NCI-H345 treated with DMSO at 0.1 percent for 48 hours (cell line): Measurements from ENCODE around the gene YTHDF1.

Source experiments
- DNase-seq: peaks from one replicate; lab custom pipeline; 2025; ENCODE audit not compliant: unreplicated experiment; lab: John Stamatoyannopoulos, UW

The YTHDF1 gene

DNA sequence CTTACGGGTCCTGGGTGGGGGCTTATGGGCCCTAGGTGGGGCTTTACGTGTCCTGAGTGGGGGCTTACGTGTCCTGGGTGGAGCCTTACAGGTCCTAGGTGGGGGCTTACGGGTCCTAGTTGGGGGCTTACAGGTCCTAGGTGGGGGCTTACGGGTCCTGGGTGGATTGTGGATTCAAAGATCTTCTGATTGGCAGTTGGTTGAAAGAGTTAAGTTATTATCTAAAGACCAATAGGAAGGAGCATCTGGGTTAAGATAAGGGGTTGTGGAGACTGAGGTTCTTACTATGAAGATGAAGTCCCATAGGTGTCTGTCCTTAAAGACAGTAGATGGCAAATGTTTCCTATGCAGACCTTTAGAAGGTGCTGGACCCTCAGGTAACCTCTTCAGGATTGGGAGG is 11.3 kb upstream of the YTHDF1 start:
- DNase-seq = no peak

DNA sequence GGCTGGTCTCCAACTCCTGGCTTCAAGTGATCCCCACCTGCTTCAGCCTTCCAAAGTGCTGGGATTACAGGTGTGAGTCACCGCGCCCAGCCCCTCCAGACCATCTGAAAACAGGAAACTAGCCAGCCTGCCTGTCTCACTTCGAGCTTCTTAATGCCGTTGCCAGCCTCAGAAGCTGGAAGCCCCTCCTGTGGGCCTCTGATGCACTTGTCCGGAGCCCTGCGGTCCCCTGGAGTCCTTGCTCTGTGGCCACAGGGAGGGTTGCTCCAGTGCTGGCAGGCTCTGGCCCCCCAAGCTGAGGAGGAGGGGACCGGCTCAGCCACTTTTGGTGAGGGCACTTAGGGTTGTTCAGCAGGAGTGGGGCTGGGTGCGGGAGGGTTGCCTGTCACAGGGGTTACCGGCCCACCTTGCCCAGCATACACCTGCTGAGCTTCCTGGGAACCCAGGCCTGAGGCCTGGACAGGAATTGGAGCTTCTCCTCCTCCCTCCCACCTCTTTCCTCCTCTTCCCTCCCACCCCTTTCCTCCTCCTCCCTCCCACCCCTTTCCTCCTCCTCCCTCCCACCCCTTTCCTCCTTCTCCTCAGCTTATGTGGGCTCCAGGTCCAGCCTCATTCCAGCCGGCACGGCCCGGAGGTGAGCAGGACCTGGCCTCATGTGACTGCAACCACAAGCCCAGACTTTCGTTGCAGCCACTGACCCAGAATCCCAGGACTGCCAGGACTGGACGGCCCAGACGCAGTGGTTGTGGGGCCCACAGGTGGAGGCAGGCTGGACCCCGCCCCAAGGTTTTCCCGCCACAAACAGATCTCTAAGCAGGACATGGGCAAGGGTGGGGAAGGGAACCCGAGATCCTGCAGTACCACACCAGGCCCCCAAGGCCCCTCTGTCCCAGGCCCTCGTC is 10.4 kb upstream of the YTHDF1 start:
- no peak for DNase-seq

DNA sequence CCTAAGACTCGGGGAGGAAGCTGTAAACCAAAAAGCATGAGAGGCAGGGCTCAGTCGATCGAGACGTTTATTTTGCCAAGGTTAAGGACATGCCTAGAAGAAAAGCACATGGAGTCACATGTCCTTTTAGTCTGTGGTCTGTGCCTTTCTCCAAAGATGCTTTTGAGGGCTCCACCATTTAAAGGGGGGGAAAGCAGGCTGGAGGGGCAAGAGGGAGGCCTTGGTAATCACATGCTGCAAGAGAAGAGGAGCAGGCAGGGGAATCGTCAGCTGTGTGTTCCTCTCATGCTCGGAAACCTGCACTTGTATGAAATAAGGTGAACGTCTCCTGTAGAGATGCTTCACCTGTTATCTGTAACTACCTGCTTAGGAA is 9.1 kb upstream of the YTHDF1 start:
- no peak for DNase-seq

DNA sequence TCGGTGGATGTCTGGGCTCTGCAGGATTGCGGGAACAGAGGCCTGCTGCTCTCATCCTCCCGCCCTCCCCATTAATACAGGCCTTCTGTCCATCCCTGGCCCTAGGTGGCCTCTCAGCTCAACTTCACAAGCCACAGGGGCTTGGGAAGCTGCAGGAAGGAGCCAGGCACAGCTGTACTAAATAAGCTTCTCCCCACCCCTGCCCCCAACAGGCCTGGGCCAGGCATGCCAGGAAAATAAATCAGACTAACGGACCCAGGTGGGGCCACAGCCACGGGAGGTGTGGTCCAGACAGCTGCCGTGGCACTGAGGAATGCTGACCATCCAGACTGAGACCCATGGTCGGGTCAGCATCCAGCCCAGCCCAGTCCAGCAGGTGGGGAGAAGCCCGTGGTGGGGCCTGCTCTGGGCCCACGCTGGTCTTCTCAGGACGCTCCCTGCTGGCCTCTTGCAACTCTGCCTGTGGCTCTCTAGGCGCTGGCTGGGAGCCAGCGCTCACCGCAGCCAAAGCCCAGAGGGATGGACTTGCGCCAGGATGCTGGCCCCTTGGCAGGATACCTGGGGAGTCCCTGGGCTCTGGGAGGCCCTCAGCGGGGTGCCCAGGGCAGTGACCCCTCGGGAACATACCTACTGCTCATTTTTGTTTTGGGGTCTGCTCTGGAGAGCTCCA is 8.6 kb upstream of the YTHDF1 start:
- peak; percentile 42 for DNase-seq

DNA sequence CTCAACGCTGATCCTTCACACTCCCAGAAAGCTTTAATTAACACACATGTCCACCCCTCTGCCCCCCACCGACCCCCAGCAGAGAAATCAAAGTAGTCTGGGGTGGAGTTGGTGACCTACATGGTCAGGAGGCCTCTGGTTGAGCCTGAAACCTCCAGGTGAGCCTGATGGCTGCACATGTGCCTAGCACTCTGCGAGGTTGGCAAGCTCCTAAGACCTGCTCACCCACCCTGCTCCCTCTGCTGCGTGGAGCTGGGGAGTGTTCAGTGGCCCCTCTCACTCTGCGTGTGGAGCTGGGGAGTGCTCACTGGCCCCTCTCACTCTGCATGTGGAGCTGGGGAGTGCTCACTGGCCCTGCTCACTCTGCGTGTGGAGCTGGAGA is 7.9 kb upstream of the YTHDF1 start:
- no peak for DNase-seq

DNA sequence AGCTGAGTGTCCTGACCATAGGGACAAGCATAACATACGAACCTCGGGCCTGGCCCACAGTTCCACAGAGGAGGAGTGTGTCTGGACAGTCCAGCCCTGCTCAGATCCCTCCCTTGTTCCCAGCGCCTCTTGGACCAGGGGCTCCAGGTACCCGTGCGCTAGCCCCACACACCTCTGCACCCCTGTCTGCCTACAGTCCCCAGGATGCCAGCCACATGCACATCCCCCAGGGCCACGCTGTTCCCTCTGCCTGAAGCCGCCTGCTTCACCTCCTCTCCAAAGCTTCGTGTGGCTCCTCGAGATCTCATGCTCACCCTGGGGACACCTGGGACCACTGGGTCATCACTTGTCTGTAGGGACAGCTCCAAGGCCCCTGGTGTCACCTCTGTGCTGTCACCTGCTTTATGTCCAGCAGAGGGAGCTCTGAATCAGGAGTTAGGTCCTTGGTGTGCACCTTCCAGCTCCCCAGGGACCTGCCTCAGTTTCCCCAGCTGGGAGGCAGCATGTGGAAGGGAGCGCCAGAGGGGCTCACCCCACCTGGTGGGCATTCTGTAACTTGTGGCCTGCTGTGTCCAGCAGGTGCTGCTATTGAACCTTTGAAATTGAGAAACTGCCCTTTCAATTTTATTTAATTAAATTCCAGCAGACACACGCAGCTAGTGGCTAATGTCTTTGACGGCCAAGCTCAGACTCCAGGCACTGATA is 7.3 kb upstream of the YTHDF1 start:
- peak; percentile 47 for DNase-seq

DNA sequence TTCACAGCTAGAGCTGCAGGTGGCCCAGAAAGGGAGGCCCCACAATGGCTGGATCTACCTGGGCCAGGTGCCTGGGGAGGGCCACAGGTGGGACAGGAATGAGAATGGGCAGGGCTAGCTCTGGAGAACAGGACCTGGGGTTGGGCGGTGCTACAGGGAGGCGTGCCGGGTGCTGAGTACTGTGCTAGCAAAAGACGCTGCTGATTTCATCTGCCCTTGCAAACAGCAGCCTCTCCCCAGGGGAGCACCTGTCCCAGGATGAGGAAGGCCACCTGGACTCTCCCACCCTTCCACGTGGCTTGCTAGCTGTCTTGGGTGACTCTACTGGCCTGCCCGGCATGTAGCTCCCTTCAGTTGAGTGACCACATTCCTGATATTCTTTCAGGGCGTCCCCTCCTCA is 6.6 kb upstream of the YTHDF1 start:
- DNase-seq = no peak

DNA sequence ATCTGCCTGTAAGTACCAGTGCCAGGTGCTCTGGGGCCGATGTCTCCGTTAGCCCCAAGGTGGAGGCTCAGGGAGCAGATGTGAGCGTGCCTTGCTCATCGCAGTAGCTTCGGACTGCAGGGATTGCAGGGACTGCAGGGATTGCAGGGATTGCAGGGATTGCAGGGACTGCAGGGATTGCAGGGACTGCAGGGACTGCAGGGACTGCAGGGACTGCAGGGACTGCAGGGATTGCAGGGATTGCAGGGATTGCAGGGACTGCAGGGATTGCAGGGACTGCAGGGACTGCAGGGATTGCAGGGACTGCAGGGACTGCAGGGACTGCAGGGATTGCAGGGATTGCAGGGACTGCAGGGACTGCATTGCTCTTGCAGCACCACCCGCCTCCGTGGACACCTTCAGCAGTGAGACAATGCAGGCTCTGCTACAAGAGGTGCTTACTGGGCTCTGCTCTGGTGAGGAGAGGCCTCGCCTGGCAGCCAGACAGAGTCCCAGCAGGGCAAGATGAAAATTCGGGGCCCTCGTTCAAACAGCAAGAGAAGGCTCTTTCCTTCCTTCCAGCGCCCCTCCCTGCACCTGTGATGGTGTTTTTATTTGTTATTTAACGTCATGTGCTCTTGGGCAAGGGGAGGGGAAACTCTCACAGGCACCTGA is 5.6 kb upstream of the YTHDF1 start:
- peak; percentile 18 for DNase-seq

DNA sequence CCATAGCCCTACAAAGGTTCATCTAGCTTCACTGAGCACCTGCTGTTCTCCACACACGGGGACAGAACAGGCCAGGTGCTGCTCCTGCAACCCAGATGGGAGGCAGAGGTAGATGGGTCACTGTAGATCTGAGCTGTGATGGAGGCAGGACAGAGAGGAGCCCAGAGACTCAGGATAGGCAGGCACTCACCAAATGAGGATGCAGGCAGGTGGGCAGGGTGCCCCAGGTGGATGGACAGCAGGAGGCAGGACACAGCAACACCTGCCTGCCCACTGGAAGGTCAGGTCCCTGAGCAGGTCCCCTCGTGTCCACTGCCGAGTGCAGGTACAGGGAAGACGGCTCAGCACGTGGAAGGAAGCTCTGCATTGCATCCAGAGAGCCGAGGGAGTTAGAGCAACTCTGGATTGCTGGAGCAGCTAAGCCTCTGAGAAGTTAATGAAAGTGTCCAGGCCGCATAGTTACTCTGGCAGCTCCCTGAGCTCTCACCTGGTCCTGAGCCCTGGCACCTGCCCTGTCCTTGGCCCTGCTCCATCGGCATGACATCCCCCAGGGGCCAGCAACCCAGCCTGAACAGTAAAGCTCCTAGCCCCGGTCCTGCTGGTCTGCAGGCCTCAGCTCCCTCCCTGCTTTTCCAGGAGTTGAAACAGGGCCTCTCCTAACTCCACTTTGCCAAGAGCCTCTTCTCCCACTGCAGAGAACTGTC is 4.9 kb upstream of the YTHDF1 start:
- no peak for DNase-seq

DNA sequence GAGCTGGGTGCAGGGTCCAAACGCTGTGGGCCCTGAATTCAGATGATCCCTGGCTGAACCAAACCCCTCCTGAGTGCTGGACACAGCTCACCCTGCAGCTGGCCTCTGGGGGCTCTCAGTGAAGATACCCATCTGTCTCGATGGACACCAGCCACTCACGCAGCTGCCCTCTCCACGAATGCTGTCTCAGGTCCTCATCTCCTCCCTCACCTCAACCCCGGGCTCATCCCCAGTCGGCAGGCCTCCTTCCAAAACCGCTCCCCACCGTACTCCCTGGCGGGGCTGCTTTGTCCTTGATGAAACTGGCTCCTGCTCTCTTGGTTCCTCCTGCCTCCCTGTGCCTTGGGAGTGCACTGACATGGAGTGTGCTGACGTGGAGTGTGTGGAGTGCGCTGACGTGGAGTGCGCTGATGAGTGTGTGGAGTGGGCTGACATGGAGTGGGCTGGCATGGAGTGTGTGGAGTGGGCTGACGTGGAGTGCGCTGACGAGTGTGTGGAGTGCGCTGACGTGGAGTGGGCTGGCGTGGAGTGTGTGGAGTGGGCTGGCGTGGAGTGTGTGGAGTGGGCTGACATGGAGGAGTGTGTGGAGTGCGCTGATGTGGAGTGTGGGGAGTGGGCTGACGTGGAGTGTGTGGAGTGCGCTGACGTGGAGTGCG is 4.1 kb upstream of the YTHDF1 start:
- DNase-seq = no peak

DNA sequence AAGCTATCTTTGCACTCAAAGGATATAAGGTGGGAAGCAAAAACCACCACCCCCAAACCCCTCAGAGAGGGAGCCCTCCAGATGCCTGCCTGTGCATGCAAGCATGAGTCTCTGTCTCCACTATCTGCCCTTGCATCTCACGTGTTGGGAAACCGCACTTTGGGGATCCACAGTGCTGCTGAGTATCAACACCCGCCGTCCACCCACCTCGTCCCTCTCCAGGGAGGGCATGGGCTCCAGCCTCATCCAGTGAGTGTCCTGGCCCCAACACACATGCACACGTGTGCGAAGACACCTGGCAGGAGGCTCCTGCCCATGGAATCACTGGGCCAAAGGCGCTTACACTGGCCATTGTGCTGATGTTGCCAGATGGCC is 3.5 kb upstream of the YTHDF1 start:
- no peak for DNase-seq

DNA sequence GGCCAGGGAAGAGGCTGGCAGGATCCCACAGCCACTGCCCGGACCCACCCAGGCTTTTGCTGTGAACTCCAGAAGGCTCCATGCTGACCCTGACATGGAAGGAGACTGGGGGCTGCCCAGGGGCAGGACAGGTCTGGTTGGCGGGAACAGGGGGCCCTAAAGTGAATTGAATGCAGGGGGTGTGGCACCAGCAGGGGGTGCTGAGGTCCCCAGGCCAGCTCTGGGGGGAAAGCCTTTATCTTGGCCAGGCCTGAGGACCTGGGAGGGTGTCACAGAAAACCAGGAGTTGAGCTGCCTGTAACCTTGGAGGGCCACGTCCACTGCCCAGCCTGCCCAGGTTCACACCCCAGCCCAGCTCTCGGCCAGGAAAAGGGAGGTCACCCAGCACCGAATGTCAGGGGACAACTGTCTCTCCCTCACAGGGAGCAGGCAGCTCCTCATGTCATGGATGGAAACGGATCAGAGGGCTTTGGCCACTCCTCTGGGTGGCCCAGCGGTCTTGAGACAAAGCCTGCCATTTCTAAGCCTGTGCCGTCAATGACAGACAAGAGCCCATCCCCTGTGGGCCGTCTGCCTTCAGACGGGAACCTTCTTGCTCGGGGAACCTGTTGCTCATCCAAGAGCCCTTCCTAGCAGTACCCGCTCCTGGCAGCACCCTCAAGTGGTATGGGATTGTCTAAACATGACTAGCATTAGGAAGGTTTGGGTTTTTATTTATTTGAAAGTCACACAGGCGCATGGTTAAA is 2.9 kb upstream of the YTHDF1 start:
- no peak for DNase-seq

DNA sequence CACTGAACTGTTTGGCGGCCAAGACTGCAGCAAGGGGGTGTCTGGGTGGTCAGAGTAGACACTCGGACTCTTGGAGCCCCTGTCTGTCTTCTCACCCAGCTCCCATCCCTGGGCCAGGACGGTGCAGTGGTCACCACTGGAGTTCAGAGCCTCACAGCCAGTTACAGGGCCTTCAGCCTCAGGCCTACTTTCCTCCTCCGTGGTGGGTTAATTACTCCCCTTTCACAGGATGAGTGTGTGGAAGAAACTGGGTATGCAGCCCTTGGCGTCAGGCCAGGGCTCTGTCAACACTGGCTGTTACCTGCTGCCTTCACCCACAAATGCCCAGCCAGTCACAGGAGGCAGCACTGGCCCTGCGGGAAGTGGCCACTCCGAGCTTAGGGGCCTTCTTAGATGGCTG is 1.8 kb upstream of the YTHDF1 start:
- peak; percentile 24 for DNase-seq

DNA sequence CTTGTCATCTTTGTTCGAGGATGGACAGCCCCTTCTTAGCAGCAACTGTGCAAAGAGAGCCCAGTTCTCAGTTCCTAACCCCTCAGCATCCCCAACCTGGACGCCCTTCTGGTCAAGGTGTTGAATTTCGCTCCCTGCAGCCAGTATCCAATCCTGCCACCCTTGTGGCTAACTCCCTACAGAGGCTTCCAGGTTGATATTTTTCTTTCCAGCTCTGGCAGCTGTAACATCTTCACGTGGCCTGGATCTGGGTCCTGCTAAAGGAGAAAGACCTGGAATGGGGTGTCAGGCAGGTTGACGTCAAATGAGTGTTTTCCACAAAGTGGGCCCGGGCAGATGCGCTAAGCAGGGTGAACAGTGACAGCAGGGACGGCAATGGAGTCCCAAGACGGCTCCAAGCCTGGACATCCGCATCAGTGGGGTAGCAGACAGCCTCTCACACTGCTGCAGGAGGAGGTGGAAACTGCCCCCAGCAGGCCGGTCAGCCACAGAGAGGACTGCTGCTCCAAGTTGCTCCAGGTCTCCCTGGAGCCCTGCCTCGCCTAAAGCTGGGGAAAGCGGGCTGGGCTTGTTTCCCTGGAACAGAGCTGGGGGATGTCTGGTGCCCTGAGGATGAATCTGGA is 1.0 kb upstream of the YTHDF1 start:
- no peak for DNase-seq

DNA sequence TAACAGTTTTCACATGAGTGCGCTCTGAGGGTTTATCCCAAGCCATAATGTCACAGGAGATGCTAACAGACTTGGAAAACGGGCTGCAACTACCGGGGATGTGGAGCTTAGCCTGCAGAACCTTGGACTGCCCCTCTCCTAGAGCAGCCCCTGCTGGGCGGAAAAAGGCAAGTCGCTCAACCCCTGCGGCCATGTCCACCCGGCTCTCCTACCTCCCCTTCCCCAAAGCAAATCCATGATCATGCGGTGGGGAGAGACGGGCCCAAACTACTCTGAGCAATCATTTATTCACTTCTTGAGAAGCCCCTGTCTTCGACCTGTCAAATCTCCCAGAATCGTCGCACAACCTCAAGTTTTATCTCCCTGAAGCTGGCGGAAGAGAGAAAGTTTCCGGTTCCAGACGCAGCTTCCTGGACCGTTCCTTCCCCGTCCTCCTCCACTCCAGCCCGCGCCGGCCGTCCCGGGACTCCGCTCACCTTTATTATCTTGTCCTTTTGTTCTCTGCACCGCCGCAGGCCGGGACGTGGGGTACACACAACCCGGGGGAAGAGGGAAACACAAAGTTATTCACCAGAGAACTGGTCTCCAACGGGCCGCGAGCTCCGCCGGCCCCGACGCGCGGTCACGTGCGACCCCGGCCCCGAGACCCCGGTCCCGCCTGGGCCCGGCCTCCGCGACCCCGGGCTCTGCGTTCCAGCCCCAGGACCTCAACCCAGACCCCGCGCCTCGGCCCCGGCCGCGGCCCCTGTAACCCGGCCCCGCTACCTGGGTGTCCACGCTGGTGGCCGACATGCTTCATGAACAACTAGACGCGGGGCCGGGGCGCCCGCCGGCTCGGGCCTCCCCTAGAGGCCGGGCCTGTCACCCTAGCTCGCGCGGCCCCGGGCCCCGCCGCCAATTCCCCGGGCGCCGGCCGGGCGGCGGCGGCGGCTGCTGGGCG is 560 bp downstream of the YTHDF1 start:
- DNase-seq = no peak

DNA sequence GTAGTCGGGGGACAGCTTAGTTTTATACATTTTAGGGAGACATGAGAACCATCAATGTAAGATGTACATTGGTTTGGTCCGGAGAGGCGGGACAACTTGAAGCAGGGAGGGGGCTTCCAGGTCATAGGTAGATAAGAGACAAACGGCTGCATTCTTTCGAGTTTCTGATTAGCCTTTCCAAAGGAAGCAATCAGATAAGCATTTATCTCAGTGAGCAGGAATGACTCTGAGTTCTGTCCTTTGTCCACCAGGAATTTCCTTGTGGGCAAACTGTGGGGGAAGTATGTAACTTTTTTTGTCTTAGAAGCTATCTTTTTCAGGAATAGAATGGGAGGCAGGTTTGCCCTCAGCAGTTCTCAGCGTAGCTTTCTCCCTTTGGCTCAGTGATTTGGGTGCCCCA is 1.4 kb downstream of the YTHDF1 start:
- DNase-seq = no peak

DNA sequence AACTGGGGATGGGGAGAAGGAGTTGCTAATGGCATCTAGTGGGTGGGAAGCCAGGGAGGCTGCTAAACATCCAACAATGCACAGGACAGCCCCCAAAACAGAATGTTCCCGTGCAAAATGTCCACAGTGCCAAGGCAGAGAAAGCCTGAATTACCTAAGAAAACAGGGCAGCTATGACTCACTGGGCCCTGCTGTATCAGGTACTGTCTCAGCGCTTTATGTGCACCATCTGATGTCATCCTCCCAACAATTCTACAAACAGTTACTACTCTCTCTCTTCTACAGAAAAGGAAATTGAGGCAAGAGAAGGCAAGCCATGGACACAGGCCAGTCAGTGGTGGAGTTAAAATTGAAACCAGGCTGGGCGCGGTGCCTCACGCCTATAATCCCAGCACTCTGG is 3.1 kb downstream of the YTHDF1 start:
- DNase-seq = no peak

DNA sequence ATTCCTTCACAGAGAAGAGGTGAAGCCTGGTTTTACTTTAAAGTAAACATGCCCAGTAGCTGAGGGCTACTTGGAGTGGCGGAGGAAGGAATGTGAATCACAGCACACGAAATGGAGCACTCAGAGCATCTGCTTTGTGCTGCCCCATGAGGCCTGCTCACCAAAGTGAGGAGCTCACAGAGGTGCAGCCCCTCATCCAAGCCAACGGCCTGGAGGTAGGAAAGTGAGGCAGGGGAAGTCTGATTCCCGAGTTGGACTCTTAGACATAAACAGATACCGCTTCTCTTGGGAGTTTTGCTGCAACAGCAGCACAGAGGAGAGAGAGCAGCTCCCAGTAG is 3.6 kb downstream of the YTHDF1 start:
- no peak for DNase-seq
